ENCODE measurements around the gene B3GNT7.
A peak's percentile ranks its signal among the peaks of the same experiment; 100 is the strongest.
"Not testable (repeated sequence)": the region's sequence is repeated elsewhere in the genome, so short reads cannot be mapped to it uniquely, and the experiment has no call there.

DNA sequence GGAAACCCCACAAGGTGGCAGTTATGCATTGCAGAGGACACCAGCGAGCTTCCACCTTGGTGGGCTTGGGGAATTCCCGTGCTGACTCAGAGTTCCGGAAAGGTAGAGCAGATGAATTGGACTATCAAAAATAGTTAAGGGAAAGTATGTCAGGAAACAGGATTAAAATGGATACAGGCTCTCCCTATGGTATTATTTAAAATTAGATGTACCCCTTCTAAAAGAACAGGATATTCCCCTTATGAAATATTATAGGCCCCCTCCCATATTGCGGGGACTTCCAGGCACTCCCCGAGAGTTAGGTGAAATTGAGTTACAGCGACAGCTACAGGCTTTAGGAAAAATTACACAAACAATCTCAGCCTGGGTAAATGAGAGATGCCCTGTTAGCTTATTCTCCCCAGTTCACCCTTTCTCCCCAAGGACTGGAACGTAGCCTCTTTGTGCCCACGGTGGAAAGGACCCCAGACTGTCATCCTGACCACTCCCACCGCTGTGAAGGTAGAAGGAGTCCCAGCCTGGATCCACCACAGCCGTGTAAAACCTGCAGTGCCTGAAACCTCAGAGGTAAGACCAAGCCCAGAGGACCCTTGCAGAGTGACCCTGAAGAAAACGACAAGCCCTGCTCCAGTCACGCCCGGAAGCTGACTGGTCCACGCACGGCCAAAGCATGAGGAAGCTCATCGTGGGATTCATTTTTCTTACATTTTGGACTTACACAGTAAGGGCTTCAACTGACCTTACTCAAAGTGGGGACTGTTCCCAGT, 10.3 kb downstream of the B3GNT7 start:
- TF ChIP-seq CTCF (IDR thresholded peaks at IDR 0.05) = peak; percentile 33 to 73 (median 45)
- not testable (repeated sequence) for TF ChIP-seq EP300, POLR2A (IDR thresholded peaks at IDR 0.05)
